Loucy (cell line): ENCODE measurements around the gene SYNGR1.

Experiments used
- H2AFZ ChIP-seq: fragments of 200-600 bp; sonication (generic); 2 replicates; pipeline ENCODE4 v1.6.0; 2016; ENCODE audit warnings: antibody characterized with exemption, mild to moderate bottlenecking, low read length, moderate library complexity
- H3F3A ChIP-seq: fragments of 200-600 bp; 2 replicates; pipeline ENCODE4 v1.6.0; 2016; ENCODE audit warnings: antibody characterized with exemption, low read depth, mild to moderate bottlenecking
- H3K27me3 ChIP-seq: fragments of 200-600 bp; sonication (generic); 2 replicates; pipeline ENCODE4 v1.6.1; 2014; ENCODE audit warnings: low read length, mild to moderate bottlenecking; ENCODE audit not compliant: insufficient read depth, poor library complexity, severe bottlenecking
- H3K36me3 ChIP-seq: fragments of 200-600 bp; sonication (generic); 2 replicates; pipeline ENCODE4 v1.6.1; 2016; ENCODE audit warnings: low read length; ENCODE audit not compliant: insufficient read depth
- H3K4me1 ChIP-seq: fragments of 200-600 bp; sonication (generic); 2 replicates; pipeline ENCODE4 v1.5.1; 2014; ENCODE audit warnings: low read length, mild to moderate bottlenecking; ENCODE audit not compliant: insufficient read depth, poor library complexity, severe bottlenecking
- H3K4me2 ChIP-seq: fragments of 200-600 bp; sonication (generic); 2 replicates; pipeline ENCODE4 v1.6.0; 2014; ENCODE audit warnings: antibody characterized with exemption, low read length, low read depth, mild to moderate bottlenecking; ENCODE audit not compliant: poor library complexity, severe bottlenecking
- H3K4me3 ChIP-seq: fragments of 200-600 bp; sonication (generic); 2 replicates; pipeline ENCODE4 v1.5.1; 2014; ENCODE audit warnings: low read length, mild to moderate bottlenecking, mixed read lengths; ENCODE audit not compliant: poor library complexity, severe bottlenecking
- H3K79me2 ChIP-seq: fragments of 200-600 bp; sonication (generic); 2 replicates; pipeline ENCODE4 v1.6.1; 2014; ENCODE audit warnings: low read length; ENCODE audit not compliant: insufficient read depth
- H3K9ac ChIP-seq: fragments of 200-600 bp; sonication (generic); 2 replicates; pipeline ENCODE4 v1.6.0; 2014; ENCODE audit warnings: mild to moderate bottlenecking, low read depth, low read length, moderate library complexity; ENCODE audit not compliant: poor library complexity, severe bottlenecking
- H3K9me2 ChIP-seq: fragments of 200-600 bp; sonication (generic); replicated peaks from 2 replicates; pipeline ENCODE4 v1.6.1; 2016; ENCODE audit warnings: low read depth, low read length, mixed read lengths
- H3K9me3 ChIP-seq: fragments of 200-600 bp; sonication (generic); 2 replicates; pipeline ENCODE4 v1.6.1; 2014; ENCODE audit warnings: mild to moderate bottlenecking, antibody characterized with exemption, low read length, low read depth; ENCODE audit not compliant: insufficient read depth
- H4K20me1 ChIP-seq: fragments of 200-600 bp; sonication (generic); 2 replicates; pipeline ENCODE4 v1.6.0; 2014; ENCODE audit warnings: antibody characterized with exemption, low read length, mild to moderate bottlenecking; ENCODE audit not compliant: insufficient read depth, poor library complexity, severe bottlenecking
- CTCF ChIP-seq: fragments of 200-600 bp; sonication (generic); conservative IDR thresholded peaks from 2 replicates; pipeline ENCODE4 v1.5.1; 2014; ENCODE audit warnings: mild to moderate bottlenecking, antibody characterized with exemption, low read length
- EZH2phosphoT487 ChIP-seq: fragments of 200-600 bp; IDR thresholded peaks from 2 replicates; pipeline ENCODE4 v1.6.1; 2018; ENCODE audit warnings: antibody characterized with exemption, mild to moderate bottlenecking, moderate library complexity, borderline replicate concordance

The SYNGR1 gene

DNA sequence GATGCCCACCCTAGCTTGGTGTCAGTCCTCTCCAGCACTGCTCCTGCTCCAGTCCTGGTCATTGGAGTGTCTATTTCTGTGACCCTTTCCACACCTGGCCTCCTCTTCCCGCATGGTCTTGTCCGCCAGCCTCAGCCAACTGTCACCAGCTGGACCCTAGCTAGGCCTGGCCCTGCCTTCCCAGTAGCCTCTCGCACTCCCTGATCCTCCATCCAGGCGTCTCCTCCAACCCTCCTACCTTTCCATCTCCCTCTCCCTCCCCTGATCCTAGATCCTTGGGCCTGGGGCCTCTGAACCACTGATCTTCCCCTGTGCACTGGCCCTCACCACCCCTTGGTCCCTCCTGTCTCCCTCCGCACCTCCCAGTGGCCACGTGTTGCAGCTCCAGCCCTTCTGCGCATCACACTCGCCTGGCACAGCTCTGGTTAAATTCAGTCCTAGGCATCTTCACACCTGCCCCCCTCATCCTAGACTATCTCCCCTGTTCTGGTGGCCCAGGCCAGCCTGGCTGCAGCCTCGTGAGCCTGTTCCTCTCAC, 9.9 kb downstream of the SYNGR1 start:
- no peaks in the 10 kb centered on the region for H3K4me1 ChIP-seq
- H3K4me3 ChIP-seq, result no peak overlapping the region
- no peak overlapping the region for H3K9ac ChIP-seq
- H3F3A ChIP-seq, result no peaks in the 10 kb centered on the region
- H3K27me3 ChIP-seq, result no peaks in the 10 kb centered on the region
- peaks cover 10% of the 10 kb centered on the region; the same call in 1 of the 2 replicates for H3K79me2 ChIP-seq
- no peaks in the 10 kb centered on the region for H4K20me1 ChIP-seq
- no peaks in the 10 kb centered on the region for H3K9me3 ChIP-seq
- no peaks in the 10 kb centered on the region for H3K36me3 ChIP-seq
- no peak for TF ChIP-seq EZH2phosphoT487
- TF ChIP-seq CTCF, result no peak
- H2AFZ ChIP-seq, result no peak overlapping the region
- H3K4me2 ChIP-seq, result no peak overlapping the region
- no peaks in the 10 kb centered on the region for H3K9me2 ChIP-seq

DNA sequence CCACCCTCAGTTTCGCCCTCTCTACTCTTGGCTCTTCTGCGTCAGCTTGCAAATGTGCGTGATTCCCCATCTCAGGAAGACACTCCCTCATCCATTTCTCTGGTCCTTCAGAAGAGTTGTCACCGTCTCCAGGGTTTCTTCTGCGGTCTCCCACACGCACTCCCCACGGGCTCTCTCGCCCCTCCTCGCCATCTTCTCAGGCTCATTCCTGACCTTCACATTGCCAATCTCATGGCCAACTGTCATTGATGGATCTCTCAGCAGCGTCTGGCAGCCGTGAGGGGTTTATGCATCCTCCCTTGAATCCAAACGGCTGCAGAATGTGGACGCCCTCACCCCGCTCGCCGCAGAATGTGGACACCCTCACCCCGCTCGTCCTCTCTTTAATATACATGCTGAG, 10.5 kb downstream of the SYNGR1 start:
- no peak overlapping the region for H2AFZ ChIP-seq
- H3K9me3 ChIP-seq, result no peaks in the 10 kb centered on the region
- H3K9ac ChIP-seq, result no peak overlapping the region
- H3K4me2 ChIP-seq, result no peak overlapping the region
- H3K79me2 ChIP-seq, result peaks cover 10% of the 10 kb centered on the region; the same call in 1 of the 2 replicates
- H3K4me1 ChIP-seq, result no peaks in the 10 kb centered on the region
- no peaks in the 10 kb centered on the region for H3K9me2 ChIP-seq
- TF ChIP-seq CTCF (no peak), EZH2phosphoT487 (no peak)
- H3F3A ChIP-seq, result no peaks in the 10 kb centered on the region
- no peaks in the 10 kb centered on the region for H3K36me3 ChIP-seq
- H3K4me3 ChIP-seq, result no peak overlapping the region
- H4K20me1 ChIP-seq, result no peaks in the 10 kb centered on the region
- no peaks in the 10 kb centered on the region for H3K27me3 ChIP-seq

GRCh38 chr22:39360674-39361413, 11.1 kb downstream of the SYNGR1 start:
- Histone ChIP-seq H3K9me3 (no peaks in the 10 kb centered on the region), H3K9me2 (no peaks in the 10 kb centered on the region), H3K79me2 (peaks cover 8% of the 10 kb centered on the region; the same call in 1 of the 2 replicates), H3K4me2 (no peak overlapping the region), H3K36me3 (no peaks in the 10 kb centered on the region), H3K4me1 (no peaks in the 10 kb centered on the region), H2AFZ (no peak overlapping the region), H3F3A (no peaks in the 10 kb centered on the region), H3K9ac (no peak overlapping the region), H4K20me1 (no peaks in the 10 kb centered on the region), H3K4me3 (no peak overlapping the region), H3K27me3 (no peaks in the 10 kb centered on the region)
- TF ChIP-seq CTCF (no peak), EZH2phosphoT487 (no peak)
